DND-41 (cell line): ENCODE measurements around the gene ZNF667.

Source experiments
- ATAC-seq: fragments of 200-7000 bp; cut with Tn5 transposase; 3 replicates; pipeline ENCODE4 v1.9.1; 2021; ENCODE audit warnings: low read depth; ENCODE audit not compliant: insufficient read depth
- DNase-seq: peaks from one replicate; pipeline ENCODE4 v3.0.0-alpha.2; 2020
- H2AFZ ChIP-seq: 2 replicates; pipeline ENCODE4 v1.6.0; 2012; ENCODE audit warnings: low read depth, low read length
- H3K27ac ChIP-seq: 2 replicates; pipeline ENCODE4 v1.5.1; 2012; ENCODE audit warnings: low read length, inconsistent platforms
- H3K27me3 ChIP-seq: fragments of 200-600 bp; sonication (generic); 2 replicates; pipeline ENCODE4 v1.6.0; 2012; ENCODE audit warnings: low read length, mild to moderate bottlenecking, inconsistent platforms; ENCODE audit not compliant: insufficient read depth, poor library complexity
- H3K36me3 ChIP-seq: 2 replicates; pipeline ENCODE4 v1.5.1; 2012; ENCODE audit warnings: low read length, inconsistent platforms; ENCODE audit not compliant: insufficient read depth
- H3K4me1 ChIP-seq: 2 replicates; pipeline ENCODE4 v1.5.1; 2012; ENCODE audit warnings: mild to moderate bottlenecking, low read length; ENCODE audit not compliant: insufficient read depth
- H3K4me2 ChIP-seq: 2 replicates; pipeline ENCODE4 v1.6.0; 2012; ENCODE audit warnings: mild to moderate bottlenecking, moderate library complexity, low read length, inconsistent platforms; ENCODE audit not compliant: insufficient read depth
- H3K4me3 ChIP-seq, 2 experiments: fragments of 200-600 bp in 1 of 2; shearing (Covaris generic) in 1 of 2; 2 replicates each; pipeline ENCODE4 v1.5.1; 2012 to 2016; ENCODE audit warnings: inconsistent platforms in 2 of 2, low read length in 2 of 2, mild to moderate bottlenecking in 2 of 2, low read depth in 1 of 2, moderate library complexity in 1 of 2
- H3K79me2 ChIP-seq: 2 replicates; pipeline ENCODE4 v1.6.0; 2012; ENCODE audit warnings: low read length, inconsistent platforms; ENCODE audit not compliant: insufficient read depth
- H3K9ac ChIP-seq: 2 replicates; pipeline ENCODE4 v1.6.0; 2012; ENCODE audit warnings: low read depth, mild to moderate bottlenecking, inconsistent platforms, low read length, moderate library complexity
- H3K9me3 ChIP-seq: 2 replicates; pipeline ENCODE4 v1.5.1; 2012; ENCODE audit warnings: low read length, moderate library complexity, mild to moderate bottlenecking, inconsistent platforms; ENCODE audit not compliant: insufficient read depth, severe bottlenecking
- H4K20me1 ChIP-seq: 2 replicates; pipeline ENCODE4 v1.6.0; 2012; ENCODE audit warnings: low read length; ENCODE audit not compliant: insufficient read depth
- EZH2 ChIP-seq: IDR thresholded peaks from 3 replicates; pipeline ENCODE4 v1.6.1; 2012; ENCODE audit warnings: borderline replicate concordance, low read depth, mild to moderate bottlenecking, moderate library complexity, low read length, inconsistent platforms; ENCODE audit not compliant: severe bottlenecking
- TF ChIP-seq, protein P1 (sequence below): IDR thresholded peaks from 2 replicates; pipeline ENCODE4 v1.5.1; 2012; ENCODE audit warnings: borderline replicate concordance, low read length, moderate library complexity, mild to moderate bottlenecking; ENCODE audit not compliant: poor library complexity, severe bottlenecking; ENCODE audit errors: extremely low read depth

Gene ZNF667

GRCh38 chr19:56400485-56400884, 76.7 kb downstream of the ZNF667 start:
- H4K20me1 ChIP-seq = no peaks in the 10 kb centered on the region
- no peak overlapping the region for H3K27ac ChIP-seq
- peaks cover 25% of the 10 kb centered on the region for H3K4me1 ChIP-seq
- peaks cover 22% of the 10 kb centered on the region for H3K79me2 ChIP-seq
- TF ChIP-seq, protein P1, sequence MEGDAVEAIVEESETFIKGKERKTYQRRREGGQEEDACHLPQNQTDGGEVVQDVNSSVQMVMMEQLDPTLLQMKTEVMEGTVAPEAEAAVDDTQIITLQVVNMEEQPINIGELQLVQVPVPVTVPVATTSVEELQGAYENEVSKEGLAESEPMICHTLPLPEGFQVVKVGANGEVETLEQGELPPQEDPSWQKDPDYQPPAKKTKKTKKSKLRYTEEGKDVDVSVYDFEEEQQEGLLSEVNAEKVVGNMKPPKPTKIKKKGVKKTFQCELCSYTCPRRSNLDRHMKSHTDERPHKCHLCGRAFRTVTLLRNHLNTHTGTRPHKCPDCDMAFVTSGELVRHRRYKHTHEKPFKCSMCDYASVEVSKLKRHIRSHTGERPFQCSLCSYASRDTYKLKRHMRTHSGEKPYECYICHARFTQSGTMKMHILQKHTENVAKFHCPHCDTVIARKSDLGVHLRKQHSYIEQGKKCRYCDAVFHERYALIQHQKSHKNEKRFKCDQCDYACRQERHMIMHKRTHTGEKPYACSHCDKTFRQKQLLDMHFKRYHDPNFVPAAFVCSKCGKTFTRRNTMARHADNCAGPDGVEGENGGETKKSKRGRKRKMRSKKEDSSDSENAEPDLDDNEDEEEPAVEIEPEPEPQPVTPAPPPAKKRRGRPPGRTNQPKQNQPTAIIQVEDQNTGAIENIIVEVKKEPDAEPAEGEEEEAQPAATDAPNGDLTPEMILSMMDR = no peak
- no peak for TF ChIP-seq EZH2
- H3K36me3 ChIP-seq = peaks cover 11% of the 10 kb centered on the region; the same call in 1 of the 2 replicates
- H3K4me2 ChIP-seq = no peak overlapping the region
- H3K4me3 ChIP-seq = no peak overlapping the region
- no peak for DNase-seq
- no peak overlapping the region for H3K9ac ChIP-seq
- H2AFZ ChIP-seq = no peak overlapping the region
- no peaks in the 10 kb centered on the region for H3K27me3 ChIP-seq
- peaks cover 31% of the 10 kb centered on the region for H3K9me3 ChIP-seq
- ATAC-seq = no peak

- Histone ChIP-seq H3K36me3 (peaks cover 11% of the 10 kb centered on the region; the same call in 1 of the 2 replicates), H3K9me3 (peaks cover 30% of the 10 kb centered on the region), H3K27ac (no peak overlapping the region)
These were observed 78.3 kb downstream of the ZNF667 start for GRCh38 chr19:56398809-56399208.

GRCh38 chr19:56393119-56394012, 83.8 kb downstream of the ZNF667 start, which contains the start of gene ZNF582:
ZNF582 (minus strand) TSS chr19:56393534; CDS start chr19:56391752, 1,782 bp downstream.
- no peak within 1 kb of the TSS for H3K9ac ChIP-seq
- TF ChIP-seq EZH2 = no peak
- TF ChIP-seq, protein P1 = peak; percentile 13
- no peaks in the 10 kb centered on the region for H3K4me1 ChIP-seq
- H3K4me3 ChIP-seq = no peak within 1 kb of the TSS
- H2AFZ ChIP-seq = no peak within 1 kb of the TSS
- H3K27me3 ChIP-seq = peaks cover 10% of the 10 kb centered on the region
- DNase-seq (peak; percentile 80), ATAC-seq (peak; percentile 92)
- H3K36me3 ChIP-seq = no peaks in the 10 kb centered on the region
- H3K9me3 ChIP-seq = peaks cover 8% of the 10 kb centered on the region
- H3K79me2 ChIP-seq = no peaks in the 10 kb centered on the region
- no peak within 1 kb of the TSS for H3K4me2 ChIP-seq
- no peaks in the 10 kb centered on the region for H4K20me1 ChIP-seq
- H3K27ac ChIP-seq = no peak within 1 kb of the TSS

More at GRCh38 chr19:56398809-56399208, 78.3 kb downstream of the ZNF667 start:
- H3K79me2 ChIP-seq = peaks cover 9% of the 10 kb centered on the region
- ATAC-seq (no peak), DNase-seq (no peak)
- TF ChIP-seq, protein P1 = no peak
- TF ChIP-seq EZH2 = no peak
- H3K9ac ChIP-seq = no peak overlapping the region
- H3K27me3 ChIP-seq = no peaks in the 10 kb centered on the region
- H3K4me1 ChIP-seq = peaks cover 13% of the 10 kb centered on the region
- H4K20me1 ChIP-seq = no peaks in the 10 kb centered on the region
- no peak overlapping the region for H3K4me2 ChIP-seq
- H2AFZ ChIP-seq = no peak overlapping the region
- H3K4me3 ChIP-seq = no peak overlapping the region
